Caco-2 (cell line): ENCODE results near the gene GABRR1. TPM values are rescaled to one million over a fixed set of nuclear protein-coding genes. Genes with fewer than 3 reads are reported as not detected.

Experiments used
- BruUV-seq: library from RNA; stranded (reverse); fragments of 400-500 nt; replicated peaks from 2 replicates; lab custom pipeline; 2021; lab: Mats Ljungman, UMichigan
- CTCF ChIA-PET: fragments of 300-600 bp; sonication (Branson Sonifier 250); formaldehyde crosslinking; loops from one replicate; lab custom pipeline; 2022; ENCODE audit warnings: antibody characterized with exemption; lab: Charles Lee
- POLR2A ChIA-PET: fragments of 300-600 bp; sonication (Branson Sonifier 250); formaldehyde crosslinking; loops from one replicate; lab custom pipeline; 2022; ENCODE audit warnings: antibody characterized with exemption; lab: Charles Lee
- DNase-seq, 2 experiments: peaks; one replicate each; pipeline versions ENCODE4 v3.0.0 to v3.0.0-alpha.2; 2020 to 2022
- H3K27me3 ChIP-seq: replicated peaks from 2 replicates; pipeline ENCODE4 v1.6.0; 2011; ENCODE audit warnings: low read length; ENCODE audit not compliant: control insufficient read depth, insufficient read depth
- H3K36me3 ChIP-seq: 2 replicates; pipeline ENCODE4 v1.5.1; 2011; ENCODE audit warnings: low read length; ENCODE audit not compliant: control insufficient read depth, insufficient read depth
- H3K4me1 ChIP-seq: fragments of 250-450 bp; sonication (Bioruptor Pico); 2 replicates; pipeline ENCODE4 v1.5.1; 2020; ENCODE audit warnings: mild to moderate bottlenecking
- H3K4me3 ChIP-seq: 2 replicates; pipeline ENCODE4 v1.5.1; 2011; ENCODE audit warnings: low read depth, mild to moderate bottlenecking, control low read depth, low read length
- H3K9me3 ChIP-seq: fragments of 250-450 bp; sonication (Bioruptor Pico); 2 replicates; pipeline ENCODE4 v1.5.1; 2020; ENCODE audit warnings: mild to moderate bottlenecking, moderate library complexity
- H3K27ac Mint-ChIP-seq: one replicate; pipeline ENCODE4 v1.8.0; 2022; ENCODE audit warnings: mixed read lengths; ENCODE audit not compliant: unreplicated experiment
- H3K27me3 Mint-ChIP-seq: one replicate; pipeline ENCODE4 v1.8.0; 2022; ENCODE audit warnings: mixed read lengths; ENCODE audit not compliant: insufficient read depth, unreplicated experiment
- H3K36me3 Mint-ChIP-seq: one replicate; pipeline ENCODE4 v1.8.0; 2022; ENCODE audit warnings: mild to moderate bottlenecking, mixed read lengths; ENCODE audit not compliant: insufficient read depth, unreplicated experiment
- H3K4me1 Mint-ChIP-seq: one replicate; pipeline ENCODE4 v1.8.0; 2022; ENCODE audit warnings: low read depth, mixed read lengths; ENCODE audit not compliant: unreplicated experiment
- H3K4me3 Mint-ChIP-seq: one replicate; pipeline ENCODE4 v1.8.0; 2022; ENCODE audit warnings: mild to moderate bottlenecking, moderate library complexity, mixed read lengths; ENCODE audit not compliant: unreplicated experiment
- H3K9me3 Mint-ChIP-seq: one replicate; pipeline ENCODE4 v1.8.0; 2022; ENCODE audit warnings: mixed read lengths; ENCODE audit not compliant: unreplicated experiment
- CTCF ChIP-seq, 2 experiments: fragments of 200-600 bp in 1 of 2; IDR thresholded peaks; 1 replicate in 1 of 2; 2 replicates in 1 of 2; pipeline versions ENCODE4 v1.5.1 to v1.8.0; 2011 to 2022; ENCODE audit warnings: antibody characterized with exemption in 1 of 2, control low read depth in 1 of 2, inconsistent platforms in 1 of 2, low read depth in 1 of 2, low read length in 1 of 2, mild to moderate bottlenecking in 1 of 2, moderate library complexity in 1 of 2; ENCODE audit not compliant: insufficient read depth in 1 of 2, severe bottlenecking in 1 of 2, unreplicated experiment in 1 of 2
- intact Hi-C: fragments of 100-400 bp; cut with micrococcal nuclease; formaldehyde crosslinking; loops from one replicate; pipeline ENCODE4 v1.10.0; 2022; ENCODE audit not compliant: unreplicated experiment
- total RNA-seq: library from RNA; stranded (reverse); gene quantifications from 2 replicates; pipeline ENCODE4 v1.2.3, GENCODE V29; 2022

GABRR1 gene
- total RNA-seq, 1 experiment from 2014 or later = 0.43 TPM

GRCh38 chr6:89160331-89161092, 56.6 kb downstream of the GABRR1 start:
- H3K36me3 ChIP-seq = no peaks in the 10 kb centered on the region; the same call in 1 of the 2 replicates
- Mint-ChIP-seq H3K4me1 (no peaks in the 10 kb centered on the region), H3K27me3 (no peaks in the 10 kb centered on the region), H3K36me3 (peaks cover 29% of the 10 kb centered on the region), H3K4me3 (no peak overlapping the region), H3K27ac (no peak overlapping the region), H3K9me3 (no peaks in the 10 kb centered on the region)
- intact Hi-C loops = loop anchor here (1.0 kb wide), 1 partner anchor 82 kb away; no protein-coding TSS in a partner anchor
- H3K4me3 ChIP-seq = no peak overlapping the region
- CTCF ChIA-PET = no interaction called here
- H3K27me3 ChIP-seq = no peaks in the 10 kb centered on the region
- DNase-seq = no peak
- H3K4me1 ChIP-seq = no peaks in the 10 kb centered on the region
- POLR2A ChIA-PET = no interaction called here
- BruUV-seq = no TSS peak
- no peak for TF ChIP-seq CTCF (IDR thresholded peaks at IDR 0.05; ENCODE audit: insufficient read depth in 1 of 2, low read depth in 1 of 2, low read length in 1 of 2, severe bottlenecking in 1 of 2, unreplicated experiment in 1 of 2)
- no peaks in the 10 kb centered on the region for H3K9me3 ChIP-seq

DNA sequence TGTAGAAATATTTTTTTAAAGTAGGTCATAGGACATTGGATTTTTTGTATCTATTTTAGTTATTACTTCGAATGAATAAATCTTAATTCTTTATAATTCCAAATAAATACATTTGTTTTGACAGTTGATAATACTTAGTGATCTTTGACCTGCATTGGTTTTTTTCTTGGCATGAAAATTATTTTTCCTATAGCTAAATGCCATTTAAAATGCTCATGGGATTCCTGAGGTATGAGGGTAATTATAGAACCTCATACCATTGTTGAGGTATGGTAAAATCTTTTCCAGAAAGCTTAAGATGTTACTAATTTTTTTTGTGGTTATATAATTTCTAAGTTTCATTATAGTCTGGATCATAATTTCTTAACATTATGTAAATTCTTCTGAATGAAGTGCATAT, 63.0 kb downstream of the GABRR1 start:
- Mint-ChIP-seq H3K27me3 (no peaks in the 10 kb centered on the region), H3K27ac (no peak overlapping the region), H3K9me3 (no peaks in the 10 kb centered on the region), H3K4me1 (no peaks in the 10 kb centered on the region), H3K4me3 (no peak overlapping the region), H3K36me3 (peaks cover 30% of the 10 kb centered on the region)
- no peak for TF ChIP-seq CTCF (IDR thresholded peaks at IDR 0.05; ENCODE audit: insufficient read depth in 1 of 2, low read depth in 1 of 2, low read length in 1 of 2, severe bottlenecking in 1 of 2, unreplicated experiment in 1 of 2)
- intact Hi-C loops = no loop called here
- H3K27me3 ChIP-seq = no peaks in the 10 kb centered on the region
- no peak for DNase-seq
- H3K4me3 ChIP-seq = no peak overlapping the region
- POLR2A ChIA-PET = interaction anchor here (0.5 to 0.7 kb wide), 2 partner anchors 88 to 199 kb away, joined by 3 to 5 read pairs; partner anchors contain the start of gene UBE2J1
- H3K4me1 ChIP-seq = peaks cover 7% of the 10 kb centered on the region
- no peaks in the 10 kb centered on the region; the same call in none of the 2 replicates for H3K36me3 ChIP-seq
- BruUV-seq = no TSS peak
- CTCF ChIA-PET = no interaction called here
- H3K9me3 ChIP-seq = no peaks in the 10 kb centered on the region

DNA sequence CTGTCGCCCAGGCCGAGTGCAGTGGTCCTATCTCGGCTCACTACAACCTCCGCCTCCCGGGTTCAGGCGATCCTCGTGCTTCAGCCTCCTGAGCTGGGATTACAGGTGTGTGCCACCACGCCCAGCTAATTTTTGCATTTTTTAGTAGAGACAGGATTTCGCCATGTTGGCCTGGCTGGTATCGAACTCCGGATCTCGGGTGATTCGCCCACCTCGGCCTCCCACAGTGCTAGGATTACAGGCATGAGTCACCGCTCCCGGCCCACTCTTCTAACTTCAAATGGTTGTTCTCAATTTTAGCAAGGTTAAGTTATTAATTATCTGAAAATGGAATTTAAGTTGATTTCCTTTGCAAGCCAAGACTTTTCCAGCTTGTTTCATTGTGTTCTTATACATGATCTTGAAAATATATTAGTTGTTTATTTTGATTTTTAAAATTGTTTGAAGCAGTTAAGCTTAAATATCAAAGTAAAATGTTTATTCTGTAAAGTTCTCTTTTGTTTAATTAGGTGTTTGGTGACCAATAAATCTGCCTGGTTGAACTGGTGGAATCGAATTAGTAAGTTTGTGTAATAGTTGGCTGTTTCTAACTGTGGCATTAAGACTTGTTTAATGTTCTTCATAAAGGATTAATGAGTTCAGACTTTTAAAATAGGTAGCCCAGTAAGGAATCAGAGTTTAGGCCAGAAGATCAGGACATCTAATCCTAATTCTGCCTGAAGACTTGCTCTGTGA, 69.0 kb downstream of the GABRR1 start:
- Mint-ChIP-seq H3K9me3 (no peaks in the 10 kb centered on the region), H3K27me3 (no peaks in the 10 kb centered on the region), H3K27ac (no peak overlapping the region), H3K4me3 (peak overlapping the region; percentile 25), H3K4me1 (peaks cover 11% of the 10 kb centered on the region), H3K36me3 (peaks cover 22% of the 10 kb centered on the region)
- intact Hi-C loops = no loop called here
- DNase-seq = no peak
- CTCF ChIA-PET = no interaction called here
- BruUV-seq = no TSS peak
- no peak overlapping the region for H3K4me3 ChIP-seq
- POLR2A ChIA-PET = no interaction called here
- H3K36me3 ChIP-seq = no peaks in the 10 kb centered on the region; the same call in 1 of the 2 replicates
- peaks cover 20% of the 10 kb centered on the region for H3K4me1 ChIP-seq
- no peaks in the 10 kb centered on the region for H3K9me3 ChIP-seq
- no peaks in the 10 kb centered on the region for H3K27me3 ChIP-seq
- TF ChIP-seq CTCF (IDR thresholded peaks at IDR 0.05; ENCODE audit: insufficient read depth in 1 of 2, low read depth in 1 of 2, low read length in 1 of 2, severe bottlenecking in 1 of 2, unreplicated experiment in 1 of 2) = no peak
